HepG2 (cell line): Measurements from ENCODE around the gene C1GALT1. TPM values are rescaled to one million over a fixed set of nuclear protein-coding genes. Genes with fewer than 3 reads are reported as not detected.

Experiments
- AKNA ChIP-seq: sonication (generic); formaldehyde crosslinking; IDR thresholded peaks from 2 replicates; pipeline ENCODE4 v1.4.0; 2020; ENCODE audit warnings: missing genetic modification reagents, borderline replicate concordance
- FOXK1 ChIP-seq: sonication (generic); formaldehyde crosslinking; IDR thresholded peaks from 2 replicates; pipeline ENCODE4 v1.4.0; 2020; ENCODE audit warnings: low read depth, missing genetic modification reagents, borderline replicate concordance
- JARID2 ChIP-seq: sonication (generic); formaldehyde crosslinking; IDR thresholded peaks from 2 replicates; pipeline ENCODE4 v1.8.1; 2023; ENCODE audit warnings: missing genetic modification reagents, inconsistent platforms; ENCODE audit not compliant: insufficient replicate concordance
- NFAT5 ChIP-seq: sonication (generic); formaldehyde crosslinking; IDR thresholded peaks from 2 replicates; pipeline ENCODE4 v1.4.0; 2020; ENCODE audit warnings: missing genetic modification reagents
- NFE2 ChIP-seq: sonication (generic); formaldehyde crosslinking; IDR thresholded peaks from 2 replicates; pipeline ENCODE4 v1.4.0; 2020; ENCODE audit warnings: missing genetic modification reagents
- NPAS2 ChIP-seq: sonication (generic); formaldehyde crosslinking; IDR thresholded peaks from 2 replicates; pipeline ENCODE4 v1.8.0; 2022; ENCODE audit warnings: mild to moderate bottlenecking, missing genetic modification reagents, borderline replicate concordance
- ZBTB25 ChIP-seq: IDR thresholded peaks from 2 replicates; pipeline ENCODE4 v1.6.1; 2018; ENCODE audit warnings: missing genetic modification reagents
- ZKSCAN8 ChIP-seq: IDR thresholded peaks from 2 replicates; pipeline ENCODE4 v1.6.1; 2016; ENCODE audit warnings: borderline replicate concordance, missing genetic modification reagents, missing compliant biosample characterization
- ZNF24 ChIP-seq: fragments of 450-650 bp; IDR thresholded peaks from 2 replicates; pipeline ENCODE4 v1.6.1; 2017; ENCODE audit warnings: antibody characterized with exemption, mild to moderate bottlenecking
- polyA plus RNA-seq, 8 experiments: library from polyadenylated mRNA; depleted of rRNA in 3 of 8; stranded (reverse) in 7 of 8; unstranded in 1 of 8; fragments of >200 nt; fragmentation: Illumina TruSeq in 4 of 8; extraction: Trizol in 4 of 8; gene quantifications; 2 replicates each; pipeline versions ENCODE4 v1.2.1 to v1.2.3, GENCODE V29; 2011 to 2016; ENCODE audit warnings: low read depth in 4 of 8, missing spikeins in 1 of 8, mixed read lengths in 1 of 8; ENCODE audit not compliant: insufficient read depth in 1 of 8
- total RNA-seq, 5 experiments: library from RNA; depleted of rRNA; stranded (reverse); fragments of >200 nt; fragmentation: Illumina TruSeq; extraction: Trizol; gene quantifications; 2 replicates each; pipeline ENCODE4 v1.2.3, GENCODE V29; 2016; ENCODE audit warnings: low read depth in 1 of 5

The C1GALT1 gene
- total and polyA plus RNA-seq, 2 of the 13 experiments (the other 11 are each of a cell fraction or from before 2014, with no cell fraction given): 57.1 to 65.9 TPM

GRCh38 chr7:7223250-7223649, 40.9 kb downstream of the C1GALT1 start (continued):
- TF ChIP-seq AKNA (CRISPR knock-in tag): no peak
- TF ChIP-seq ZNF24: no peak
- no peak for TF ChIP-seq NFAT5 (CRISPR knock-in tag)
- TF ChIP-seq JARID2 (CRISPR knock-in tag): no peak
- no peak for TF ChIP-seq ZBTB25
- TF ChIP-seq ZKSCAN8 (CRISPR knock-in tag): no peak
- no peak for TF ChIP-seq FOXK1 (CRISPR knock-in tag)
- no peak for TF ChIP-seq NPAS2 (CRISPR knock-in tag)
- no peak for TF ChIP-seq NFE2
